DOHH2 (cell line): ENCODE data around the gene CFAP70.
"Not testable (repeated sequence)": the region's sequence is repeated elsewhere in the genome, so short reads cannot be mapped to it uniquely, and the experiment has no call there.

Experiments used
- H3F3A ChIP-seq: fragments of 200-600 bp; sonication (generic), shearing (Covaris generic); 2 replicates; pipeline ENCODE4 v1.6.0; 2016; ENCODE audit warnings: antibody characterized with exemption, mild to moderate bottlenecking; ENCODE audit not compliant: control insufficient read depth, insufficient read depth
- H3K27ac ChIP-seq: fragments of 200-600 bp; sonication (generic); 2 replicates; pipeline ENCODE4 v1.5.1; 2014; ENCODE audit warnings: low read depth, mild to moderate bottlenecking, low read length, moderate library complexity
- H3K27me3 ChIP-seq: fragments of 200-600 bp; sonication (generic); 2 replicates; pipeline ENCODE4 v1.6.1; 2014; ENCODE audit warnings: mild to moderate bottlenecking, low read length, mixed read lengths; ENCODE audit not compliant: control insufficient read depth
- H3K36me3 ChIP-seq: fragments of 200-600 bp; sonication (generic); 2 replicates; pipeline ENCODE4 v1.6.1; 2014; ENCODE audit warnings: mild to moderate bottlenecking, low read length, moderate library complexity, mixed read lengths; ENCODE audit not compliant: control insufficient read depth
- H3K4me1 ChIP-seq: fragments of 200-600 bp; sonication (generic); 2 replicates; pipeline ENCODE4 v1.6.1; 2014; ENCODE audit warnings: mild to moderate bottlenecking, low read length, mixed read lengths; ENCODE audit not compliant: control insufficient read depth
- H3K4me2 ChIP-seq: fragments of 200-600 bp; sonication (generic); 2 replicates; pipeline ENCODE4 v1.6.0; 2014; ENCODE audit warnings: mild to moderate bottlenecking, low read length, moderate library complexity
- H3K4me3 ChIP-seq: fragments of 200-600 bp; sonication (generic); 2 replicates; pipeline ENCODE4 v1.5.1; 2014; ENCODE audit warnings: mild to moderate bottlenecking, low read length, mixed read lengths
- H3K79me2 ChIP-seq: fragments of 200-600 bp; sonication (generic); 2 replicates; pipeline ENCODE4 v1.6.1; 2014; ENCODE audit warnings: mild to moderate bottlenecking, low read length, mixed read lengths; ENCODE audit not compliant: control insufficient read depth
- H3K9me2 ChIP-seq: fragments of 200-600 bp; sonication (generic); replicated peaks from 2 replicates; pipeline ENCODE4 v1.6.1; 2014; ENCODE audit warnings: mild to moderate bottlenecking, low read length, mixed read lengths; ENCODE audit not compliant: control insufficient read depth
- H3K9me3 ChIP-seq: fragments of 200-600 bp; sonication (generic); 2 replicates; pipeline ENCODE4 v1.6.1; 2014; ENCODE audit warnings: antibody characterized with exemption, low read length, mixed read lengths; ENCODE audit not compliant: control insufficient read depth, insufficient read depth
- H4K20me1 ChIP-seq: fragments of 200-600 bp; sonication (generic); 2 replicates; pipeline ENCODE4 v1.6.0; 2014; ENCODE audit warnings: low read depth, mild to moderate bottlenecking, antibody characterized with exemption, low read length, moderate library complexity; ENCODE audit not compliant: control insufficient read depth, insufficient read depth
- CTCF ChIP-seq: fragments of 200-600 bp; sonication (generic); IDR thresholded peaks from one replicate; pipeline ENCODE4 v1.5.1; 2014; ENCODE audit warnings: antibody characterized with exemption, mild to moderate bottlenecking, low read depth, low read length; ENCODE audit not compliant: poor library complexity, severe bottlenecking
- EZH2phosphoT487 ChIP-seq: fragments of 200-600 bp; sonication (generic); IDR thresholded peaks from 2 replicates; pipeline ENCODE4 v1.6.1; 2017; ENCODE audit warnings: borderline replicate concordance, mild to moderate bottlenecking, antibody characterized with exemption, low read length, moderate library complexity, mixed read lengths

The CFAP70 gene

GRCh38 chr10:73338801-73339368 lies 19.8 kb downstream of the CFAP70 start:
- Histone ChIP-seq H3K27ac (no peak overlapping the region), H3K9me3 (0 out of 2 replicates have a peak, but pooled peaks cover 4% of the 10 kb centered on the region)
- TF ChIP-seq CTCF = no peak
- no peak for TF ChIP-seq EZH2phosphoT487

DNA sequence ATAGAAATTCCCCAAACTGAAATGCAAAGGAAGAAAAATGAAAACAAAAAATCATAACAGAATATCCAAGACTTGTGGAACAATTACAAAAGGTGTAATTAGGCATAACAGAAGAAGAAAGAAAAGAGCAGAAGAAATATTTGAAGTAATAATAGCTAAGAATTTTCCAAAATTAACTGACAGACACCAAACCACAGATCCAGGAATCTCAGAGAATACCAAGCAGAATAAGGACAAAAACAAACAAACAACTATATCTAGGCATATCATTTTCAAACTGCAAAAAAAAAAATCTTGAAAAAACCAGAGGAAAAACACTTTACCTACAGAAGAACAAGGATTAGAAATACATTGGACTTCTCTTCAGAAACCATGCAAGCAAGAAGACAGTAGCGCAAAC lies 25.5 kb downstream of the CFAP70 start:
- Histone ChIP-seq H3K27me3 (peaks cover 12% of the 10 kb centered on the region), H3K4me1 (no peaks in the 10 kb centered on the region), H3K4me2 (no peak overlapping the region), H3K9me2 (no peaks in the 10 kb centered on the region), H3K79me2 (no peaks in the 10 kb centered on the region), H3K27ac (no peak overlapping the region), H4K20me1 (no peaks in the 10 kb centered on the region), H3K4me3 (no peak overlapping the region), H3K9me3 (no peaks in the 10 kb centered on the region), H3F3A (no peaks in the 10 kb centered on the region), H3K36me3 (no peaks in the 10 kb centered on the region)
- TF ChIP-seq EZH2phosphoT487 = no peak
- TF ChIP-seq CTCF = no peak

More at GRCh38 chr10:73338801-73339368, 19.8 kb downstream of the CFAP70 start:
- H3K4me3 ChIP-seq = no peak overlapping the region
- H3F3A ChIP-seq = no peaks in the 10 kb centered on the region
- no peaks in the 10 kb centered on the region for H3K9me2 ChIP-seq
- H3K4me1 ChIP-seq = no peaks in the 10 kb centered on the region
- H3K4me2 ChIP-seq = no peak overlapping the region
- no peaks in the 10 kb centered on the region for H4K20me1 ChIP-seq
- H3K79me2 ChIP-seq = no peaks in the 10 kb centered on the region
- no peaks in the 10 kb centered on the region for H3K27me3 ChIP-seq
- no peaks in the 10 kb centered on the region for H3K36me3 ChIP-seq

DNA sequence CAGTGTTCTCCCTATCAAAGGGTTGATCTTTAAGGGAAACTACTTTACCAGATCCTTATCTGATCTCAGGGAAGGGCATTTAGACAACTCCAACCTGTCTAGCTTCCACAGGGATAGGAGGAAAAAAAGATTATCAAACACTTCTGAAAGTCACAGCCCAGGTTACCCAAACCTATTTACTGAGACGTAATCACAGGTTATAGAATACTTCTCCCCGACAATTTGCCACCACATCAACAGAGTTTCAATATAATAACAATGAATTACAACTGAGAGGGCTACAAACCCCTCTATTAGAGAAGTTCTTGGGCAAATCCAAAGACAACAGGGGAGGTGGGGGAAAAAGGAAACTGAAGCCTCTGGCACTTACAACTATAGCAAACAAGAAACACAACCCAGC lies 26.3 kb downstream of the CFAP70 start:
- TF ChIP-seq CTCF (no peak), EZH2phosphoT487 (no peak)
- no peaks in the 10 kb centered on the region for H3K79me2 ChIP-seq
- no peaks in the 10 kb centered on the region for H3K36me3 ChIP-seq
- no peaks in the 10 kb centered on the region for H4K20me1 ChIP-seq
- no peak overlapping the region for H3K27ac ChIP-seq
- H3F3A ChIP-seq = no peaks in the 10 kb centered on the region
- peaks cover 12% of the 10 kb centered on the region for H3K27me3 ChIP-seq
- no peak overlapping the region for H3K4me3 ChIP-seq
- H3K4me1 ChIP-seq = no peaks in the 10 kb centered on the region
- H3K4me2 ChIP-seq = no peak overlapping the region
- no peaks in the 10 kb centered on the region for H3K9me2 ChIP-seq
- H3K9me3 ChIP-seq = no peaks in the 10 kb centered on the region

DNA sequence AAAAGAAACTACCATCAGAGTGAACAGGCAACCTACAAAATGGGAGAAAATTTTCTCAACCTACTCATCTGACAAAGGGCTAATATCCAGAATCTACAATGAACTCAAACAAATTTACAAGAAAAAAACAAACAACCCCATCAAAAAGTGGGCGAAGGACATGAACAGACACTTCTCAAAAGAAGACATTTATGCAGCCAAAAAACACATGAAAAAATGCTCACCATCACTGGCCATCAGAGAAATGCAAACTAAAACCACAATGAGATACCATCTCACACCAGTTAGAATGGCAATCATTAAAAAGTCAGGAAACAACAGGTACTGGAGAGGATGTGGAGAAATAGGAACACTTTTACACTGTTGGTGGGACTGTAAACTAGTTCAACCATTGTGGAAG lies 30.1 kb downstream of the CFAP70 start:
- H3K4me1 ChIP-seq, H3K4me2 ChIP-seq, H4K20me1 ChIP-seq, H3K36me3 ChIP-seq, H3F3A ChIP-seq, H3K27ac ChIP-seq, H3K4me3 ChIP-seq, H3K9me3 ChIP-seq, H3K9me2 ChIP-seq, H3K79me2 ChIP-seq: not testable (repeated sequence)
- H3K27me3 ChIP-seq = peaks cover 12% of the 10 kb centered on the region

GRCh38 chr10:73325290-73325689 lies 33.4 kb downstream of the CFAP70 start:
- not testable (repeated sequence) for H3K4me3 ChIP-seq, H3K9me2 ChIP-seq, H3K27me3 ChIP-seq, H3F3A ChIP-seq, H3K27ac ChIP-seq, H4K20me1 ChIP-seq, H3K36me3 ChIP-seq, H3K4me1 ChIP-seq, H3K9me3 ChIP-seq, H3K4me2 ChIP-seq, H3K79me2 ChIP-seq

GRCh38 chr10:73323582-73323981 lies 35.1 kb downstream of the CFAP70 start:
- not testable (repeated sequence) for H3K9me3 ChIP-seq, H3K27me3 ChIP-seq, H3K4me2 ChIP-seq

More at GRCh38 chr10:73323582-73323981, 35.1 kb downstream of the CFAP70 start:
- not testable (repeated sequence) for H3K9me2 ChIP-seq, H3K27ac ChIP-seq, H3F3A ChIP-seq, H4K20me1 ChIP-seq, H3K4me1 ChIP-seq, H3K36me3 ChIP-seq, H3K4me3 ChIP-seq, H3K79me2 ChIP-seq
